C1 segment of cervical spinal cord (tissue), 14 donors: Measurements from ENCODE around the gene FBXO2.

Experiments used
- DNase-seq, 14 donors: peaks; one replicate each; lab custom pipeline; 2025; lab: John Stamatoyannopoulos, UW

FBXO2 gene

GRCh38 chr1:11654137-11654938 is at the start of gene FBXO2, which contains the start of gene FBXO44:
TSS of gene FBXO2 (minus strand) at chr1:11654429. CDS start at chr1:11654340, 89 bp downstream.
TSS of gene FBXO44 (plus strand) at chr1:11654877. CDS start at chr1:11655836, 959 bp downstream.
- peak in 12 of 14 donors; percentile 12 to 79 (median 40) for DNase-seq

DNA sequence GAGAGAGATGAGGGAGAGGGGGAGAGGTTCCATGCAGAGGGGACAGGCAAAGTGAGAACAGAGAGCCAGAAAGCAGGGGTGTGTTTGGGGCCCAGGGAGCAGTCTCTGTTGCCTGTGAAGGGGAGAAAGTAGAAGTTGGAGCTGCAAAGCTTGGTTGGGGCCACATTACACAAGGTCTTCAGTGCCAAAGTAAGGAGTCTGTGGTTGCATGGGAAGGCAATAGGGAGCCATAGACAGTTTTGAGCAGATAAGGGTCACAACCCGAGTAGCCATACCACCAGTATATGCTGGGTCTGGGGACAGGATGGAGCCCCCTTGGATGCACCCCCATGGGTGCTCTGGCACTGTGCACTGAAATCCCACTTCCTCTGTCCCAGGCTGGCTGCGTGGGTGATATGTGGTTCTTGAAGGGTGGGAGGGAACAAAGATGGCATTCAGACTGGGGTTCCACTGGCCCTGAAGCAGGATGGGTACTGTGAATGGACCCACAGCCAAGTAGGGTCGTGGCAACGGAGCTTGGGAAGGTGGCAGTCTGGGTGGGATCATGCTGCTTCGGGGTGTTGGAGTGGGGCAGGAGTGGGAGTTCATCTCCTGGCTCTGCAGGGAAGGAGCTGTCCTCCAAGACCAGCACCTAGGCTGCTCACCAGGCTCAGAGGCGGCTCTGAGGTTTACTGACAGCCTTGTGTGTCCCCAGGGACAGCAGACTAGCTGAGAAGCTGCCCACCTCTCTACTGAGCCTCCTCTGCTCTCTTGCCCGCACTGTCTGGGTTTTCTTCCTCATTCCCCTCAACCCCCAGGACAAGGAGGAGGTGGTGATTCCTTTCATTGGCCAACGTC is 49.3 kb upstream of the FBXO2 start:
- peak in 1 of 14 donors; percentile 7 for DNase-seq

DNA sequence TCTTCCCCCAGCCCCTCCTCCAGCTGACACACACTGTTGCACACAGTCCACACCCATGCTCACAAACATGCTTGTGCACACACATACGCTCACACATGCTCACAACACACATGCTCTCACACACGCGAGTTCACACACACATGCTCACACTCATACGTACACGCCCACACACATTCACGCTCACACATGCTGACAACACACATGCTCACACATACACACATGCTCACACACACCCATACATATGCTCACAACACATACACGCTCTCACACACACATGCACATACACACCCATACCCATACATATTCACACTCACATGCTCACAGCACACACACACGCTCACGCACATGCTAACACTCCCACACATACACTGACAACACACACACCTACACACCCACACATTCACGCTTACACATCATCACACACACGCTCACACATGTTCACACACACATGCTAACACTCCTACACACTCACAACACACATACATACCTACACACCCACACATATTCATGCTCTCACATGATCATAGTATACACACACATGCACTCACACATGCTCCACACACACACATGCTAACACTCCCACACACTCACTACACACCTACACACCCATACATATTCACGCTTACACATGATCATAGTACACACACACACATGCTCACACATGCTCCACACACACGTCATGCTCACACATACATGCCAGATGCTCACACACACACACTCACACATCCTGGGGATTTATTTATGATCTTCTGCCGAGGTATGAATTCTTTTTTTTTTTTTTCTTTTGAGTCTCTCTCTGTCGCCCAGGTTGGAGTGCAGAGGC is 48.0 kb upstream of the FBXO2 start:
- peak in 1 of 14 donors; percentile 37 for DNase-seq

DNA sequence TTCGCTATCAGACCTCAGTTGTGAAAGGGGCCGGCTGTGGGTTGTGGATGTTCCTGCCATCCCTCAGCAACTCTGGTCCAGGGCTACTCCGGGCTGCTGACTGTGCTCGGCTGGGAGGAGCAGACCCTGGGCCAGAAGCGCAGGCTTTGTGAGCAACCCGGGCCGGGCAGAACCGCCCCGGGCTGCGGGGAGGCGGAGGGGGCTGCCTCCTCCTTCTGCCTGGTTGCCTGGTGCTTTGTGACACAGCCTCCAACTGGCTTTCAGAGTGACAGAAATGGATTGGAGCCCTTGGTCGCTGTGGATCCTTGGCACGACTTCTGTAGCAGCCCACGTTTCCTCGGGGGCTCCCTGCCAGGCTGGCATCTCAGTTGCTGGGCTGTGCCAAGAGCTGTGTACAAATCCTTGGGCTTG is 47.3 kb upstream of the FBXO2 start:
- DNase-seq: peak in 12 of 14 donors; percentile 35 to 96 (median 77)

GRCh38 chr1:11700601-11701467 is 46.6 kb upstream of the FBXO2 start:
- DNase-seq: peak in 1 of 14 donors; percentile 56

GRCh38 chr1:11697893-11698210 is 43.6 kb upstream of the FBXO2 start:
- DNase-seq: no peak

GRCh38 chr1:11697188-11697892 is 43.1 kb upstream of the FBXO2 start:
- DNase-seq: no peak

GRCh38 chr1:11695861-11696260 is 41.6 kb upstream of the FBXO2 start:
- DNase-seq: no peak

DNA sequence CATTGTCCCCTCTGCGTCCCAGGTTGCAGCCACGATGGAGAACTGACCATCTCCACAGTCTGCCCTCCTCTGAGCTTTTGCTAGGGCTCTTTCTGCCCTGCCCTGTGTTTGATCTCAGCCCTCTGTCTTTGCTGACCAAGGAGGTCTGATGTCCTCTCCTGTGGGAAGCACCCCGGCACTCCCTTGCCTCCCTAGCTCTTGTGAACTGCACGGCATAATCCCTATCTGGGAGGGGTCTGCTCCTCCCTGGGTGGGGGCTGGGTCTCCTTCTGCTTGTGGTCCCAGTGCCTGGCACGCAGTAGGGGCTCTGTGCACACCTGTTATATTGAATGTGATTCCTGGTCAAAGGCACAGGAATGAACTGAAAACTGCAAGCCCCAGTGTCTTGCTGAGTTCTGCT is 39.7 kb upstream of the FBXO2 start:
- DNase-seq: no peak

DNA sequence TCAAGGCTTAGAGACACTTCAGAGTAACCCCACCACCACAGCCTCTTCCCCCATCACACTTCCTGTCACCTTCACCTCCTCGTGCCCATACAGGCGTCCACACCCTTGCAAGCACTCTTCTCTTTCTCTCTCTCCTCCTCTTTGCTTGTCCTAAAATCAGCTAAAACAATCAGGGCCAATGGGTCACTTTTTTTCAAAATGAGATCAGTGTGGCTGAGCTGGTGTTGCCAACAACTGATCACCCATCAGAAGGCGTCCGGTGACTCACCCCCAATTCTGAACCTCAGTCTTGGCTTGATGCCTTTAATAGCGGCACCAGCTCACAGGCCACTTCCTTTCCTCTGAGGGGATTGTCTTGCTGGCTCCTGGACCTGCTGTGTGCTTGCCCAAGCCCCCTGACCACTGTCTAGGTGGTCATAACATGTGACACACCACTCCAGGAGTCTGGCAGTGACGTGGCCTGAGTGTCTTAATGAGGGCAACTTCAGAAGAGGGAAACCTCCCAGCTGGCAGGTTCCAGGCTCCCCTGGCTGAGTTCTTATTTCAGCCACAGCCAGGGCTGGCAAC is 38.9 kb upstream of the FBXO2 start:
- DNase-seq: peak in 6 of 14 donors; percentile 11 to 59 (median 16)

DNA sequence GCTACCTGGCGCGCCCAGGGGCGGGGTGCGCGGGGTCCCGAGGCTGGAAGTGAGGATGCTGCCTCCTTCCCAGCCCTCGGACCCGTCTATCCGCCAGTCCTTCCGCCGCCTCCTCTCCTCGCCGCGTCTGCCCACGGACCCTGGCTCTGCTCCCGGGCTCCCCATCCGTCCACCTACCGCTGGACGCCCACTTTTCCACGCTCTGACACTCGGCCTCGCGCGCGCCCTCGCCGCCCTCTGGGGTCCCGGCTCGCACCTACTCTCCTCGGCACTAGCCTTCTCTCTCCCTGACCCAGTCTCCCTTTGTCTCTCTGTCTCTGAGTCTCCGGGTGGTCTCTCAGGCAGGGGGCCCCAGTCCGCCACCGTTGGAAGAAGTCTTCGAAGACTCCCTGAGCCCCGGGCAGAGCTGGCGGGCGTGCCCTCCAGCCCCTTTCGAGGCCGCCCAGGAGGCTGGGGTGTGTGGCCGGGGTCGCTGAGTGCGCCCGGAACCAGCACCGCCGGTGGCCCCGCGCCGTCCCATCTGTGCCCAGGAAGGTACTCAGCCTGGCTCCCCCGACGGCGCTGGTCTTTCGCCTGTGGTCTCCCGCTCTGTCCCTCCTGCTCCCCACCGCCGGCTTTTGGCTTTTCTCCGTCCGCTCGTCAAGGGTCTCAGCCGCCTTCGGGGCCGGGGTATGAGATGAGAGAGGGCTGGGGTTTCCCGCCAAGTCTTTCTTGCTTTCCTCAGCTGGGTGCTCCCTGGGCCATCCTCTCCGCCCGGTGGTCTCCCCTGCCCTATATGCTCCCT is 37.9 kb upstream of the FBXO2 start:
- no peak for DNase-seq

GRCh38 chr1:11691302-11691914 is 37.2 kb upstream of the FBXO2 start, which contains the start of gene DRAXIN:
TSS of gene DRAXIN (plus strand) at chr1:11691710. CDS start at chr1:11706259, 14,549 bp downstream.
- no peak for DNase-seq

DNA sequence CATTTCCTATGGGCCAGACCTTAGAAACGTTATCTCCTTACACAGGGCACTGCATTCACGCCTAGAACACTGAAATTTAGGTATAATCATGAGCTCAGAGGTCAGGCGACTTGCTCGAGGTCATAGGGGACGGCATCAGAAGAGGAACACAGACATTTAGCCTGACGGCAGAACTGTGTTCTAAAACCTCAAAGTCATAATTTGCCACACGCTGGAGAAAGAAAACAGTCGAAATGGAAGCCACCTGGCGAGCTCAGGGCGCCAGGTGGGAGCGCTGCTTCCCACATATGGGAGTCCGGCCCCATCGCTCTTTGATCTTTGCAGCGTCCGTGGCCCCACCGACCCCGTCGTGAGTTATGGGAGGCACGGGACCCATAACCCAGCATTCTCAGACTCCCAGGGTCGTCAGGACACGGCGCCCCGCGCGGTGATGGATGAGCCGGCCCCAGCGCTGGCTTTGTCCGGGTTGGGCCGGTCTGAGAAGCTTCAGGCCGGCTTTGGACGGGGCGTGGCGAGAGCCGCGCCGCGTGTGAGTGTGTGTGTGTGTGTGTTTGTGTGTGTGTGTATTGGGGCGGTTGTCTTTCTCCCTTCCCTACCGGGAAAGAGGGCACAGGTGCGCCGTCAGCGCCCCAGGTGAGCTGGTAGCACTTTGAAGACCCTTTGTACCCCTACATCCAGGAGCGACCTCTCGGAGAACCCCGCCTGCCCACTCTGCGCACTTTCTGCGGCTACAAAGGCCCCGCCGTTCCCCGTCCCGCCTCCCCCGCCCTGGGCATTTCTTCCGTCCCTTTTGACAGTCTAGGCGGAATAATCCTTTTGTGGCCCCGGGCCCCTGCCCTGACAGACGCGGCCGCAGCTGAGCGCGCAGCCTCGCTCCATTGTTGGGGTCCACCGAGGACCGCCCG is 36.4 kb upstream of the FBXO2 start:
- DNase-seq: peak in 1 of 14 donors; percentile 23

DNA sequence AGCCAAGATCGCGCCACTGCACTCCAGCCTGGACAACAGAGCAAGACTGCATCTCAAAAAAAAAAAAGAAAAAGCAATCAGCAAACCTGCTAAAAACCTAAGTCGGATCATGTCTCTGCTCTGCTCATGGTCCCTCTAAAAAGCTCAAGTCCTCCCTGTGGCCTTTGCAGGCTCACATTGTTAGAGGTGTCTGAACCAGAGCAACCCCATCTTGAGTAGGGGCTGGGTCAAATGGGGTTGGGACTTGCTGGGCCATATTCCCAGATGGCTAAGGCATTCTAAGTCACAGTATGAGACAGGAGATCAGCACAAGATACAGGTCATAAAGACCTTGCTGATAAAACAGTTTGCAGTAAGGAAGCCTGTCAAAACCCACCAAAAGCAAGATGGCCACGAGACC is 34.3 kb upstream of the FBXO2 start:
- DNase-seq: no peak

GRCh38 chr1:11685210-11685752 is 31.1 kb upstream of the FBXO2 start:
- no peak for DNase-seq

- no peak for DNase-seq
Observed at GRCh38 chr1:11684070-11684469, 29.8 kb upstream of the FBXO2 start.

DNA sequence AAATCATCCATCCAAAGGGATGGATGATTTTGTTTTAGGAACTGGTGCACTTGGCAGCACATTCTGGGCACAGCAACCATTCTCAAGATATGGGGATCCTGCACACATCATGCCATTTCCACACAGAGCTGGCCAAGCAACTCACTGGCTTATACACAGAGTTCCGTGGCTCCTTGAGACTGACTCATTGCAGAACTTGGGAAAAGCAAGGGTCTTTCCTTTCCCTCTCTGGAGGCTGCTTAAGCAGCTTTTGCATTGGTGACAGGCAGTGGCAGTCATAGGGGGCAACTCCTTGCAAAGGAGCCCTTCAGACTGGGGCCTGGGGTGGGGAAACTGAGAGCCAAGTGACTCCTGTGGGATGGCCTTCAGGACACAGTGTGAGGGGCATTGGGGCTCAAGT is 28.6 kb upstream of the FBXO2 start:
- no peak for DNase-seq
